OCI-LY3 (cell line): ENCODE results near the gene FRMD1.

Experiments used
- H2AFZ ChIP-seq: fragments of 200-600, 300-600 bp; shearing (Covaris generic); 2 replicates; pipeline ENCODE4 v1.6.0; 2014; ENCODE audit warnings: antibody characterized with exemption, low read depth, low read length
- H3K27ac ChIP-seq: fragments of 200-600, 300-600 bp; sonication (generic); 2 replicates; pipeline ENCODE4 v1.5.1; 2014; ENCODE audit warnings: mild to moderate bottlenecking, low read length, moderate library complexity, mixed read lengths
- H3K27me3 ChIP-seq: fragments of 200-600, 300-600 bp; sonication (generic); 2 replicates; pipeline ENCODE4 v1.6.1; 2014; ENCODE audit warnings: low read depth, low read length, mixed read lengths
- H3K36me3 ChIP-seq: fragments of 200-600, 300-600 bp; sonication (generic); replicated peaks from 2 replicates; pipeline ENCODE3; 2014; ENCODE audit warnings: low read depth, low read length, mixed read lengths
- H3K4me1 ChIP-seq: fragments of 300-600, 200-600 bp; sonication (generic); 2 replicates; pipeline ENCODE4 v1.6.1; 2014; ENCODE audit warnings: low read length, mixed read lengths
- H3K4me2 ChIP-seq: fragments of 200-600, 300-600 bp; sonication (generic); 2 replicates; pipeline ENCODE4 v1.6.1; 2014; ENCODE audit warnings: low read length, mixed read lengths
- H3K4me3 ChIP-seq: fragments of 300-600, 200-600 bp; sonication (generic); 2 replicates; pipeline ENCODE4 v1.5.1; 2014; ENCODE audit warnings: antibody characterized with exemption, mild to moderate bottlenecking, low read length, moderate library complexity
- H3K79me2 ChIP-seq: fragments of 300-600, 200-600 bp; shearing (Covaris generic); 2 replicates; pipeline ENCODE4 v1.6.1; 2014; ENCODE audit warnings: mild to moderate bottlenecking, low read length, mixed read lengths
- H3K9ac ChIP-seq: fragments of 300-600, 200-600 bp; shearing (Covaris generic); 2 replicates; pipeline ENCODE4 v1.6.0; 2014; ENCODE audit warnings: mild to moderate bottlenecking, low read length, moderate library complexity
- H3K9me3 ChIP-seq: fragments of 200-600, 300-600 bp; shearing (Covaris generic); 2 replicates; pipeline ENCODE4 v1.6.1; 2014; ENCODE audit warnings: low read length, mixed read lengths; ENCODE audit not compliant: insufficient read depth
- H4K20me1 ChIP-seq: fragments of 200-600, 300-600 bp; sonication (generic); 2 replicates; pipeline ENCODE4 v1.6.1; 2016; ENCODE audit warnings: low read length, mixed read lengths; ENCODE audit not compliant: insufficient read depth
- EZH2phosphoT487 ChIP-seq: fragments of 200-600 bp; shearing (Covaris generic); IDR thresholded peaks from 2 replicates; pipeline ENCODE4 v1.6.1; 2018; ENCODE audit warnings: antibody characterized with exemption, mixed run types, low read depth
- TF ChIP-seq, protein P1 (sequence below): fragments of 200-600, 300-600 bp; sonication (generic); IDR thresholded peaks from 2 replicates; pipeline ENCODE4 v1.5.1; 2014; ENCODE audit warnings: antibody characterized with exemption, low read length, low read depth

Gene FRMD1

DNA sequence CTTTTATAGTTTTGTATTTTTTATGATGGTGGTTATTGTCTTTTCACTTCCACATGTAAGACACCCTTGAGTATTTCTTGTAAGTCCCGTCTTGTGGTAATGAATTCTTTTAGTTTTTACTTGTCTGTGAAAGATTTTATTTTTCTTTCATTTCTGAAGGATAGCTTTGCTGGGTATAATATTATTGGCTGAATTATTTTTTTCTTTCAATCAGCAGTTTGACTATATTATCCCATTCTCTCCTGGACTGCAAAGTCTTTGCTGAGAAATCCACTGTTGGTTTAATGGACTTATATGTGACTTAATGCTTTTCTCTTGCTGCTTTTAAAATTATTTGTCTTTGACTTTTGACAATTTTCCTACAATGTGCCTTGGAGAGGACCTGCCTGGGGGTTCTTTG lies 67.7 kb downstream of the FRMD1 start:
- Histone ChIP-seq H3K27me3 (no peaks in the 10 kb centered on the region), H3K4me2 (no peak overlapping the region), H3K36me3 (no peaks in the 10 kb centered on the region), H3K4me1 (peaks cover 6% of the 10 kb centered on the region), H3K4me3 (no peak overlapping the region), H3K79me2 (no peaks in the 10 kb centered on the region), H2AFZ (no peak overlapping the region), H4K20me1 (no peaks in the 10 kb centered on the region), H3K27ac (no peak overlapping the region), H3K9me3 (no peaks in the 10 kb centered on the region; the same call in 1 of the 2 replicates), H3K9ac (no peak overlapping the region)
- TF ChIP-seq, protein P1, sequence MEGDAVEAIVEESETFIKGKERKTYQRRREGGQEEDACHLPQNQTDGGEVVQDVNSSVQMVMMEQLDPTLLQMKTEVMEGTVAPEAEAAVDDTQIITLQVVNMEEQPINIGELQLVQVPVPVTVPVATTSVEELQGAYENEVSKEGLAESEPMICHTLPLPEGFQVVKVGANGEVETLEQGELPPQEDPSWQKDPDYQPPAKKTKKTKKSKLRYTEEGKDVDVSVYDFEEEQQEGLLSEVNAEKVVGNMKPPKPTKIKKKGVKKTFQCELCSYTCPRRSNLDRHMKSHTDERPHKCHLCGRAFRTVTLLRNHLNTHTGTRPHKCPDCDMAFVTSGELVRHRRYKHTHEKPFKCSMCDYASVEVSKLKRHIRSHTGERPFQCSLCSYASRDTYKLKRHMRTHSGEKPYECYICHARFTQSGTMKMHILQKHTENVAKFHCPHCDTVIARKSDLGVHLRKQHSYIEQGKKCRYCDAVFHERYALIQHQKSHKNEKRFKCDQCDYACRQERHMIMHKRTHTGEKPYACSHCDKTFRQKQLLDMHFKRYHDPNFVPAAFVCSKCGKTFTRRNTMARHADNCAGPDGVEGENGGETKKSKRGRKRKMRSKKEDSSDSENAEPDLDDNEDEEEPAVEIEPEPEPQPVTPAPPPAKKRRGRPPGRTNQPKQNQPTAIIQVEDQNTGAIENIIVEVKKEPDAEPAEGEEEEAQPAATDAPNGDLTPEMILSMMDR = no peak

DNA sequence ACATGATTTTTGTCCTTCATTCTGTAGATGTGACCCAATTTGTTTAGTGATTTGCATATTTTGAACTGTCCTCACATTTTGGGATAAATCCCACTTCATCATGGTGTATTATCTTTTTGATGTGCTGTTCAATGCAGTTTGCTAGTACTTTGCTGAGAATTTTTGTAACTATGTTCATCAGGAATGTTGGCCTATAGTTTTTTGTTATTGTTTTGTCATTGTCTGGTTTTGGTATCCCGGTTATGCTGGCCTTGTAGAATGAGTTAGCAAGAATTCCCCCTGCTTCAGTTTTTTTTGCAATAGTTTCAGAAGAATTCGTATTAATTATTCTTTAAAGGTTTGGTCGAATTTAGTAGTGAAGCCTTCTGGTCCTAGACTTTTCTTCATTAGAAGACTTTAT lies 69.7 kb downstream of the FRMD1 start:
- Histone ChIP-seq H3K9ac (no peak overlapping the region), H3K27me3 (no peaks in the 10 kb centered on the region), H2AFZ (no peak overlapping the region), H3K4me2 (no peak overlapping the region), H3K36me3 (no peaks in the 10 kb centered on the region), H3K4me3 (no peak overlapping the region), H3K27ac (no peak overlapping the region), H3K79me2 (no peaks in the 10 kb centered on the region), H3K4me1 (peaks cover 6% of the 10 kb centered on the region), H3K9me3 (no peaks in the 10 kb centered on the region; the same call in 1 of the 2 replicates), H4K20me1 (no peaks in the 10 kb centered on the region)
- TF ChIP-seq, protein P1 = no peak
- no peak for TF ChIP-seq EZH2phosphoT487

DNA sequence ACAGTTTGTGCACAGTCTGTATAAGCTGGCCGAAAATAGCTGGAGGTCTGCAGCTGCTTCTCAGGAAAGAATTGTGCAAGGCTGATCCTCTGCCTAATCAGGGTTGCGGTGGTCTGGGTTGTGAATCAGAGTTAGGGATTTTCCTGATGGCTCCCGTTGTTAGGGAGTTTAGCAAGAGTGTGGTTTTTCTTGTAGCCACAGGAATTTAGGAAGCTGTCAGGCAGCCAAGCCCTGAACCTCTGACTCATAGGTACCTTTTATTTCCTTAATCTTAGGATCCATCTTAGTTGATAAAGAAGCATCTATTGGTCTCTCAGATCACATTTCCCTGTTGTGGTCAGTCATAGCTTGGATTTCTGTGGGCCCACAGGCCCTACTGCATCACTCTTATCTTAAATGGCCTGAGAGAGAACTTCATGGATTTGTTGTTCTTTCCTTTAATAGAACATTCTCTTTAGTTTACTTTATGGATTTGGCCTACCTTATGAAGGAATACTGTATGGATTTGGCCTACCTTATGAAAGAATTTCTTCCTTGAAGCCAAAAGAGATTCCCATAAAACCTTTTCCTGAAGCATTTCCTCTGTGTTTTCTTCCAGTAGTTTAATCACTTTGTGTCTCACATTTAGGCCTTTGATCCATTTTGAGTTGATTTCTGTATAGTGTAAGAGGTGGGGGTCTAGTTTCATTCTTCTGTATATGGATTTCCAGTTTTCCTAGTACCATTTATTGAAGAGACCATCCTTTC lies 71.2 kb downstream of the FRMD1 start:
- TF ChIP-seq EZH2phosphoT487 = no peak
- TF ChIP-seq, protein P1 = no peak
- H3K36me3 ChIP-seq = no peaks in the 10 kb centered on the region
- no peak overlapping the region for H3K27ac ChIP-seq
- H2AFZ ChIP-seq = no peak overlapping the region
- H3K27me3 ChIP-seq = no peaks in the 10 kb centered on the region
- no peak overlapping the region for H3K4me2 ChIP-seq
- H3K4me1 ChIP-seq = no peaks in the 10 kb centered on the region
- H3K4me3 ChIP-seq = no peak overlapping the region
- H4K20me1 ChIP-seq = no peaks in the 10 kb centered on the region
- no peaks in the 10 kb centered on the region; the same call in 1 of the 2 replicates for H3K9me3 ChIP-seq
- no peaks in the 10 kb centered on the region for H3K79me2 ChIP-seq
- no peak overlapping the region for H3K9ac ChIP-seq

DNA sequence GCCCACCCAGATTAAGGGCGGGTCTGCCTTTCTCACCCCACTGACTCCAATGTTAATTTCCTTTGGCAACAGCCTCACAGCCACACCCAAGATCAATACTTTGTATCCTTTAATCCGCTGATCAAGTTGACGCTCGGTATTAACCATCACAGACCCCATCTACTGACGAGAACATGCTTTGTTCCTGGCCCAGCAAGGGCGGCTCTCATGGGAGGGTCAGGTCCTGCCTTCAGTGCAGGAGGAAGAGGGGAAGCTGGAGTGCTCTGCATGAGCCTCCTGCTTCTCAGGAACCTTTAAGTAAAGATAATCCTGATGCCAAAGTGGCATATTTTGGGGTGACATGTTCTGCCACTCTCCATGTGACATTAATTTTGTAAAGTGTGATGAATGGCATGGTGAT lies 73.2 kb downstream of the FRMD1 start:
- H3K4me3 ChIP-seq = no peak overlapping the region
- no peaks in the 10 kb centered on the region for H3K79me2 ChIP-seq
- TF ChIP-seq EZH2phosphoT487 = no peak
- TF ChIP-seq, protein P1 = no peak
- H3K4me1 ChIP-seq = no peaks in the 10 kb centered on the region
- H3K36me3 ChIP-seq = no peaks in the 10 kb centered on the region
- H3K9ac ChIP-seq = no peak overlapping the region
- no peak overlapping the region for H2AFZ ChIP-seq
- no peak overlapping the region for H3K4me2 ChIP-seq
- H3K9me3 ChIP-seq = no peaks in the 10 kb centered on the region
- H3K27me3 ChIP-seq = no peaks in the 10 kb centered on the region
- no peak overlapping the region for H3K27ac ChIP-seq
- H4K20me1 ChIP-seq = no peaks in the 10 kb centered on the region
